GDM1 (cell line): Measurements from ENCODE around the gene ITPRIP.

Experiments used
- DNase-seq: peaks from one replicate; lab custom pipeline; 2025; lab: John Stamatoyannopoulos, UW

Gene ITPRIP

GRCh38 chr10:104340641-104341040, 2.4 kb upstream of the ITPRIP start:
- no peak for DNase-seq

GRCh38 chr10:104340111-104340526, 1.9 kb upstream of the ITPRIP start:
- no peak for DNase-seq

DNA sequence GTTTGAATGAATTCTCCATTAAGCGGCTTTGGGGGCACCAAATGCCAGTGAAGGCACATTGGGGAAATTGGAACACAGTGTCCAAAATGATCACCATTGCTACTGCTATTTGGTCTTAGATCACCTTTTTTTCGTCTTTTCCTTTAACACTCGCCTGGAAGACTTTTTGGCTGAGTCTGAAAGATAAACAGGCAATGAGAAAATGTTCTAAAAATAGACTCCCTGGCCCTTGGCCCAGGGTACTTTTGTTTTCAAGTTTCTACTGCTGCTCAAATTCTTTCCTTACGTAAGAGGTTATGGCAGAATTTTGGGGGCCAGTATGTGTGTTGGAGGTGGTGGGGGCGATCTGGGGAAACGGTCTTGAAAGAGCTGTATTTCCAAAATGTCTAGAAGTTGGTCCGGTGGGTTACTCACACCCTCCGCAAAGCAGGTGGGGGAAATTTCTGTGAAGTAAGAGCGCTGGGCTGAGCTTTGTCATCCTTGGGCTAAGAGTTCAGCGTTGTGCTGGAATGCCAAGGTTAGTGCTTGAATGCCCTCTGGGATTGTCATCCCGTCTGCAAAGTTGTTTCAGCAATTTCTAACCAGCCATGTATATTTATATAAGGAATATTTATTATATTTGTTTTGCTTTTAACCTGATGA, 1.3 kb upstream of the ITPRIP start:
- DNase-seq, result no peak

- DNase-seq, result peak; percentile 19
These were observed 712 bp downstream of the ITPRIP start for GRCh38 chr10:104337521-104337984.

GRCh38 chr10:104336821-104337467, 1.3 kb downstream of the ITPRIP start:
- no peak for DNase-seq

DNA sequence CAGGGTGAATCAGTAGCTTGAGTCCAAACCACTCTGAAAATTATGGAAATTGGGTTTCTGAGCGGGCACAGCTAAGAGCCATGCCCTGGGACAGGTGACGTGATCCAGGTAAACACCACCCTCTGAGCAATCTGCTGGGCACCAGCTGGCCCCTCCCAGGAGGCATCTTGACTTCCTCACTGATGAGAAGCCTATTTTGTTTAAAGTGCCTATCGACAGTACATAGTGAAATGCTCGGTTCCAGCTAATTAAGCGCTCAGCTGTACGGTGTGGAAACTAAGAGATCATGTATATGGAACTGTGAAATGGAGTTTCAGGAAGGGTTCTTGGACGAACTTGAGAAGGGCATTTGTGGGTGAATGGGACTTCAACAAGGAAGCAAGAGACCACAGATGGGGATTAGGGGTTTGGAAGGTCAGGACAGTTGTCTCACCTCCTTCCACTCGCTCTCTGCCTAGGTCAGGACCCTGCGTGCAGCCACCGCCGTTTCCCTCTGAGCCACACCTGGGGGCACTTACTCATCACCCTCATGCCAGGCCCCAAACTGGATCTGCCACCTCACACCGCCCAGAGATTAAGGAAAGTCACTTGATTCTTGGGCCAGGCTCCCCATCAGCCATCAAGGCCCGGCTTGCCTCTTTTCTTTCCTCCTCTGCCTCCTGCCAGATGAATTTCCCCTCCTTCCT, 3.2 kb downstream of the ITPRIP start:
- DNase-seq, result no peak

DNA sequence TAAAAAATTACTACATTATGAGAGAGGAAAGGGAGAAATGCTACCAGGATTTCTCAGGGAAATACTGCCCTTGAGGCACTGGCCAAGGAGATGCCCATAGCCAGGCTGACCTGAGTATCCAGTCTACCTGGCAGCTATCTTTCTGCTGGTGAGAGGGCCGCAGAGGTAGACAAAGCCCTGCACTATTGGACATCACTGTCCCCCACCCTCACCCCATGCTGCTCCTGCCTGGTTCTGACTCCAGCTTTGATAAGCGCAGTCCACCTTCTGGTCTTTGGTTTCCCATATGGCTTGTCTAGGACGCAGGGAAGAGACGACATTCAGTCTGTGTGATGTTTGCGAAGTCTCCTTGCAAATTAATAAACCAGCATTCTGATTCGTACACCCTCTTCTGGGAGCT, 3.7 kb downstream of the ITPRIP start:
- no peak for DNase-seq

DNA sequence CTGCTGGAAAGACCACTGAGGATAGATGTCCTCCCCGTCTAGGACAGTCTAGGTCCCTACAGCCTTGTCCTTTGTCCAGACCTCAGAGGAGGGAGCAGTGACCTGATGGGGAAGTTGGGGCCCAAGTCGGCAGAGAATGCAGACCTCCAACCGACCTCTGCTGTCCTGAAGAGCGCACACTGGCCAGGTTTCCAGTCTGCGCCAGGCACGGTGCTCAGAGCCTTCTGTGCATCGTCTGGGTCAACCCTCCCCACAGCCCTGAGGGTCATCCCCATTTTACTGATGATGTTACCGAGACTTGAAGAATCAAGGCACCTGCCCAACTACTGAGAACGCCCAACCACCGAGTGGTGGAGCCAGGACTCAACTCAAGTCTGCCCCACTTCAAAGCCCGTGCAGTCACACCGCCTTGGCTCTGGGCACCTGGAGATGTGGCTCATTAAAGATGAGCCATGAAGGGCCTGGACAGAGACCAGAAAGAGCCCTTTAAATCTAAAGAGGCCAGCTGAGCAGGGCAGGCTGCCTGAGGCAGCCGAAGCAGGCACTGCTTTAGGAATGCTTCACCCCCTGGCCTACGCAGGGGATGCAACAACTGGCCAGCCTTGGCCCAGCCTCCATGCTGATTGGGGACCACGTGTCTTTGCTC, 4.4 kb downstream of the ITPRIP start:
- DNase-seq, result no peak

- DNase-seq, result no peak
These were observed 5.1 kb downstream of the ITPRIP start for GRCh38 chr10:104333032-104333727.

GRCh38 chr10:104332243-104333031, 5.8 kb downstream of the ITPRIP start:
- DNase-seq, result no peak

- DNase-seq, result no peak
These were observed 6.9 kb downstream of the ITPRIP start for GRCh38 chr10:104331208-104331838.

DNA sequence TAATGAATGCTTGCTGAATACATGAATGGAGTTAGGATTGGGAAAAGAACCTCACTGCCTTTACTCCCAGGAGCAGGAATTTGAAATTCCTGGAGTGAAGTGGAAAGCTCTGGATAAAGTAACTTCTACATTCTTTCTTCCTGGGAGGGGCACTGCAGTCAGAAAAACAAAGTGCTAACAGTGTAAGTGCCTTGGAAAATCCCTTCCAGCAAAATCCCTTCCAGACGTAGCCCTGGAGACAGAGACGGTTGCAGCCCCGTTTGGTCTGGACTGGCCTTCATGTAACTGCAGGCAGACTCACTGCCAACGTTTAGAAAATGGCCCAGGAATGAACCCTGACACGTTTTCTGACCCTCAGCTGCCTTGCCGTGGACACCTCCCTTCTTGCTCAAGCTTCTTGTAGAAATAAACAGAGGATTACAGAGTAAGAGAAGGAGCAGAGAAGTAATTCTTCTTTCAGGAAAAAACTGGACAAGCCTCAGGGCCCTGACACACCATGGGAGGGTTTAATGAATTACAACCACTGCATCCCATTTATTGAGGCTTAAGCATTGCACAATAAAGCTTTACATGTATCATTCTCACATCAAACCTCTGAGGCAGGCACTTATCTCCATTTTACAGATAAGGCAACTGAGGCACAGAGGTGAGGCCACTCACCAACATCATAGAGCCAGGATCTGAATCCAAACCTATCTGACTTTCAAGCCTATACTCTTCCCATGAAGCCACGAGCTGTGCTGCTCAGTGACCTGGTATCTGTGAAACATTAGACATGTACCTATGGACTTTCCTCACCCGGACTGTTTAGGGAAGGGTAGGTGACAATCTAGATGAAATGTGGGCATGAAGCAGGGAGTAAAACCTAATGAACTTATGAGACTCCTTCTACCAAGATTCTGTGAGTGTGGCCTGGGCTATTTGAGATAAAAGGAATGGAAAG, 7.8 kb downstream of the ITPRIP start:
- DNase-seq, result no peak

DNA sequence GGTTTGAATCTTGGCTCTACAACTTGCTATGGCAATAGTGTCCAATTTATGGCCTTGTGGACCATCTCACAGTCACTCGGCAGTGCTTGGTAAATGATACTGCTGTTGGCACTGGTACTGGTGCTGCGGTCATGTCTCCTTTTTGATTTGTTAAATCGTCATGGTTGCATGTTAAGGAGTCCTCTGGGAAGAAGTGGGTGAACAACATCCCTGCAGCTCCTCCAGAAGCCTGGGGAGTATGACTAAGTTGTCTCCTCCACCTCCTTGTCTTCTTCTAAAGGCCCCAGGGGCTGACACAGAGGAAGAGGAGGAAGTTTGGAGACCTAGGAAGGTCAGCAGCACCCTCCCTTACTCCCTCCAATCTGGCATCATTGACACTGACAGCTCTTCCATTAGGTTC, 8.5 kb downstream of the ITPRIP start:
- no peak for DNase-seq

DNA sequence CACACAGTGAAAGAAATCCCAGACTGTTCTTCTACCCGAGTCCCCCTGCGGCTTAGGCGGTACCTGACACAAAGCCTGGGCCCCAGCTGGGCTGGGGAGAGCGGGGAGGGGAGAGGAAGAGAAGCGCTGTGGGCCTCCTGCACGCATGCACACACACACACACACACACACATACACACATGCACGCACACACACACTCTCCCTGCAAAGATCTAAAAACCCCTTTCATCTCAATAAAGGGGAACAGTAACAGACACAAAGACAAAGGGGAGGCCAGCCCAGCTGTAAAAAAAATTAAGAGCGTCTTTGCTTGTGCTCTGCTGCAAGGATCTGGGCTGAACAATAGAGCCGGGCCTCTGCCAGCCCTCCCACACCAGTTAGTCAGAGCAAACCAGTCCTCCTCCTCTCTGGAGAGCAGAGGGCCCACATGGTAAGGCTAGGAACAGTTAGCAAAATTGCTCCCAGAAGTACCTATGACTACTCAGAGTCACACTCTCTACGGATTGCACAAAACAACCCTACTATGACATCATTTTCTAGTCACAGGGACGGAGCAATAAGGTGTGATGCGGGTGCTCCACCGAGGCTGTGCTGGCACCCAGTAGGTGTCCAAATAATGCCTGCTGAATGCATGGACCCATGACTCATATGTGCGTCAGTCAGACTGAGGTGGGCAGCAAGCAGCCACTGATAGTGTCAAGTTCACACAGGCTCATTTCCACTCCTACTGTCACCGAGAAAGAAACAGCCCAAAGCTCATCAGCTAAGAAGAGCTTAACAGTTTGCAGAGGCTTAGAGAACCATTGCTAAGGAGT, 9.2 kb downstream of the ITPRIP start:
- peak; percentile 49 for DNase-seq

GRCh38 chr10:104328646-104328895, 9.7 kb downstream of the ITPRIP start:
- no peak for DNase-seq

GRCh38 chr10:104327745-104328645, 10.3 kb downstream of the ITPRIP start:
- no peak for DNase-seq

DNA sequence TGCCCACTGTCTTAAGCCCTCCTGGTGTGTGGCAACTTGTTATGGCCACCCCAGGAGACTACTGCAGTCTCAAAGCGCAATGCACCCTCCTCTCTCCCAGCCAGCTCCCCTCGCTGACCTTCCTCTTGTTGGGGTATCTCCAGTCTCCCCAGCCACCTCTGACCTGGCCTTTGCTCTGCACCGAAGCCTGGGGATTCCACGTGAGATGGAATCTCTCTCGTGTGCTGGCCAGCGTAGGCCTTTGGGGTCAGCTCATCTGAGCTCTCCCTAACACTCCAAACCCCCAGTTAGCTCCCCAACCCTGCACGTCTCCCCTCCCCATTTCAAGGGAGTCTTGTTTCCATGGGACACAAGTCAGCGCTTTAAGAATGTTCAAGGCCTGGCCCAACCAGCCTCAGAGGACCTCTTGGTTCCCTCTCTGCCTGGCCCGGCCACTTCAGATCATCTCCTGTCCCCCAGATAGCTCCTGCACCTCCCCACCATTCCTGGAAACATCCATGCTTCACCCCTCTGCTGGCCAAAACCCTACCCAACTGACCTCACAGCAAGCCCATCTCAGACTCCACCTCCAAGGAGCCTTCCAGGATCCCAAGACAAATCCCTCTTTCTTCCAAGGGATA, 11.2 kb downstream of the ITPRIP start:
- no peak for DNase-seq
